Karpas-422 (cell line): ENCODE measurements around the gene THOC5. TPM values are rescaled to one million over a fixed set of nuclear protein-coding genes. Genes with fewer than 3 reads are reported as not detected.
A peak's percentile ranks its signal among the peaks of the same experiment; 100 is the strongest.
"Not testable (repeated sequence)": the region's sequence is repeated elsewhere in the genome, so short reads cannot be mapped to it uniquely, and the experiment has no call there.

ENCODE experiments used
- DNase-seq: peaks from one replicate; pipeline ENCODE4 v3.0.0-alpha.2; 2015
- H2AFZ ChIP-seq: fragments of 200-600 bp; sonication (generic); 2 replicates; pipeline ENCODE4 v1.6.1; 2014; ENCODE audit warnings: antibody characterized with exemption, low read length, mixed read lengths
- H3K27ac ChIP-seq: fragments of 200-600 bp; sonication (generic); 2 replicates; pipeline ENCODE4 v1.5.1; 2014; ENCODE audit warnings: mild to moderate bottlenecking, low read length, moderate library complexity
- H3K27me3 ChIP-seq: fragments of 200-600 bp; sonication (generic); 2 replicates; pipeline ENCODE4 v1.6.1; 2014; ENCODE audit warnings: low read length, mixed read lengths
- H3K36me3 ChIP-seq: fragments of 200-600 bp; sonication (generic); 2 replicates; pipeline ENCODE4 v1.6.1; 2014; ENCODE audit warnings: low read length, mixed read lengths; ENCODE audit not compliant: insufficient read depth
- H3K4me1 ChIP-seq: fragments of 200-600 bp; sonication (generic); 2 replicates; pipeline ENCODE4 v1.6.1; 2014; ENCODE audit warnings: mild to moderate bottlenecking, low read length, mixed read lengths
- H3K4me2 ChIP-seq: fragments of 200-600 bp; sonication (generic); 2 replicates; pipeline ENCODE4 v1.6.1; 2014; ENCODE audit warnings: low read length, low read depth, mild to moderate bottlenecking; ENCODE audit not compliant: poor library complexity, severe bottlenecking
- H3K4me3 ChIP-seq: fragments of 200-600 bp; sonication (generic); 2 replicates; pipeline ENCODE4 v1.5.1; 2014; ENCODE audit warnings: mild to moderate bottlenecking, antibody characterized with exemption, low read length, mixed read lengths
- H3K79me2 ChIP-seq: fragments of 200-600 bp; sonication (generic); 2 replicates; pipeline ENCODE4 v1.6.1; 2014; ENCODE audit warnings: mild to moderate bottlenecking, low read length, mixed read lengths
- H3K9ac ChIP-seq: fragments of 200-600 bp; sonication (generic); 2 replicates; pipeline ENCODE4 v1.6.0; 2014; ENCODE audit warnings: low read length
- H3K9me2 ChIP-seq: fragments of 200-600 bp; sonication (generic), shearing (Covaris generic); replicated peaks from 2 replicates; pipeline ENCODE4 v1.6.0; 2014; ENCODE audit warnings: mild to moderate bottlenecking, low read length, moderate library complexity; ENCODE audit not compliant: insufficient read depth
- H3K9me3 ChIP-seq: fragments of 300-700, 200-600 bp; sonication (generic); 2 replicates; pipeline ENCODE4 v1.6.1; 2014; ENCODE audit warnings: low read length, mixed read lengths
- H4K20me1 ChIP-seq: fragments of 200-600 bp; sonication (generic); 2 replicates; pipeline ENCODE4 v1.6.1; 2014; ENCODE audit warnings: mild to moderate bottlenecking, antibody characterized with exemption, low read length, low read depth; ENCODE audit not compliant: insufficient read depth
- total RNA-seq: library from RNA; depleted of rRNA; stranded (reverse); fragments of >200 nt; shearing (Covaris generic); gene quantifications from 2 replicates; pipeline ENCODE4 v1.2.3, GENCODE V29; 2014; ENCODE audit warnings: low replicate concordance

THOC5 gene
- total RNA-seq, 1 experiment from 2014 or later = 54.0 TPM

DNA sequence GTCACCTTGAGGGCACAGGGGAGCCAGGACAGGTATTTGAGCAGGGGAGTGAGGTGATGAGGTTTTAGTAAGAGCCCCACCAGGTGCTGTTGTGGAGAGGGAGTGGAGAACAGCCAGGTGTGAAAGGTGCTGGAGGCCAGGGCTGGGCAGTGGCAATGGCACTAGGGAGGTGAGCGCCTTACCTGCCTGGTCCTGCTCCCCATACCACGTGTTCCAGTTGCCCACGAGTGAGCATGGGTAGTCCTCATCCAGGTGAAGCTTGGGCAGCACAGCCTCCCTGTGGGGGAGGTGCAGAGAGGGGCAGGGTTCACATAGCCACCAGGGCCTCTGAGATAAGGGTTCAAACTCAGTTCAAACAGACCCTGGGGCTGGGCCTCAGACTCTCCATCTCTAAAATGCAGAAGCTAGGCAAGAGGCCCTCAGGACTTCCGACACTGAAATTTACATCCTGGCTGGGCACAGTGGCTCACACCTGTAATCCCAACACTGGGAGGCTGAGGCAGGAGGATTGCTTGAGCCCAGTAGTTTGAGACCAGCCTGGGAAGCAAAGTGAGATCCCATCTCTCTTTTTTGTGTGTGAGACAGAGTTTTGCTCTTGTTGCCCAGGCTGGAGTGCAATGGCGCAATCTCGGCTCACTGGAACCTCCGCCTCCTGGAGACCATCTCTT lies 15.6 kb upstream of the THOC5 start:
- Histone ChIP-seq H3K27me3 (no peaks in the 10 kb centered on the region), H3K9me2 (no peaks in the 10 kb centered on the region), H3K9ac (no peak overlapping the region), H3K79me2 (no peaks in the 10 kb centered on the region), H4K20me1 (no peaks in the 10 kb centered on the region), H3K4me3 (no peak overlapping the region), H3K36me3 (peaks cover 4% of the 10 kb centered on the region; the same call in 1 of the 2 replicates), H3K4me1 (no peaks in the 10 kb centered on the region), H3K4me2 (no peak overlapping the region), H3K27ac (no peak overlapping the region), H2AFZ (no peak overlapping the region), H3K9me3 (no peaks in the 10 kb centered on the region)
- no peak for DNase-seq

DNA sequence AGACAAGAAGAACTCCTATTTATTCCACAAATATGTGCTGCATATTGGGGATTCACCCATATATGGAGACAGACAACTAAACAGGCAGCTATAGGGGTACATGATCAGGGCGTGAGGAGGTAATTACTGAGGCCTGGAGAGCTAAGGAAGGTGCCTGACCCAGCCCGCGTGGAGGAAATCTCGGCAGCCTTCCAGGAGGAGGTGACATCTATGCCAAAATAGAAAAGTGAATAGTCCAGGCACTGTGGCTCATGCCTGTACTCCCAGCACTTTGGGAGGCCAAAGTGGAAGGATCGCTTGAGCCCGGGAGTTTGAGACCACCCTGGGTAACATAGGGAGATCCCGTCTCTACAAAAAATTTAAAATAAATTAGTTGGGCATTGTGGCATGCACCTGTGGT lies 13.8 kb upstream of the THOC5 start:
- no peak overlapping the region for H3K9ac ChIP-seq
- H3K4me3 ChIP-seq = no peak overlapping the region
- H3K9me3 ChIP-seq = no peaks in the 10 kb centered on the region
- no peak for DNase-seq
- H3K79me2 ChIP-seq = no peaks in the 10 kb centered on the region
- H4K20me1 ChIP-seq = no peaks in the 10 kb centered on the region
- no peaks in the 10 kb centered on the region for H3K4me1 ChIP-seq
- H3K36me3 ChIP-seq = peaks cover 4% of the 10 kb centered on the region; the same call in 1 of the 2 replicates
- no peaks in the 10 kb centered on the region for H3K9me2 ChIP-seq
- no peak overlapping the region for H3K4me2 ChIP-seq
- no peak overlapping the region for H3K27ac ChIP-seq
- H3K27me3 ChIP-seq = no peaks in the 10 kb centered on the region
- no peak overlapping the region for H2AFZ ChIP-seq

DNA sequence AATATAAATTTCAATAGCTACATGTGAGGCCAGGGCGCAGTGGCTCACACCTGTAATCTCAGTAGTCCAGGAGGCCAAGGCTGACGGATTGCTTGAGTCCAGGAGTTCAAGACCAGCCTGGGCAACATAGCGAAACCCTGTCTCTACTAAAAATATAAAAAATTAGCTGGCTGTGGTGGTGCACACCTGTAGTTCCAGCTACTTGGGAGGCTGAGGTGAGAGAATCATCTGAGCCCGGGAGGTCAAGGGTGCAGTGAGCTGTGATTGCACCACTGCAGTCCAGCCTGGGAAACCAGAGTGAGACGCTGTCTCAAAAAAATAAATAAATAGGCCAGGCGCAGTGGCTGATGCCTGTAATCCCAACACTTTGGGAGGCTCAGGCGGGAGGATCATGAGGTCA lies 13.0 kb upstream of the THOC5 start:
- H4K20me1 ChIP-seq, DNase-seq, H3K27me3 ChIP-seq, H2AFZ ChIP-seq, H3K27ac ChIP-seq, H3K9me3 ChIP-seq, H3K4me3 ChIP-seq, H3K4me2 ChIP-seq, H3K79me2 ChIP-seq, H3K9me2 ChIP-seq, H3K36me3 ChIP-seq, H3K9ac ChIP-seq, H3K4me1 ChIP-seq: not testable (repeated sequence)

DNA sequence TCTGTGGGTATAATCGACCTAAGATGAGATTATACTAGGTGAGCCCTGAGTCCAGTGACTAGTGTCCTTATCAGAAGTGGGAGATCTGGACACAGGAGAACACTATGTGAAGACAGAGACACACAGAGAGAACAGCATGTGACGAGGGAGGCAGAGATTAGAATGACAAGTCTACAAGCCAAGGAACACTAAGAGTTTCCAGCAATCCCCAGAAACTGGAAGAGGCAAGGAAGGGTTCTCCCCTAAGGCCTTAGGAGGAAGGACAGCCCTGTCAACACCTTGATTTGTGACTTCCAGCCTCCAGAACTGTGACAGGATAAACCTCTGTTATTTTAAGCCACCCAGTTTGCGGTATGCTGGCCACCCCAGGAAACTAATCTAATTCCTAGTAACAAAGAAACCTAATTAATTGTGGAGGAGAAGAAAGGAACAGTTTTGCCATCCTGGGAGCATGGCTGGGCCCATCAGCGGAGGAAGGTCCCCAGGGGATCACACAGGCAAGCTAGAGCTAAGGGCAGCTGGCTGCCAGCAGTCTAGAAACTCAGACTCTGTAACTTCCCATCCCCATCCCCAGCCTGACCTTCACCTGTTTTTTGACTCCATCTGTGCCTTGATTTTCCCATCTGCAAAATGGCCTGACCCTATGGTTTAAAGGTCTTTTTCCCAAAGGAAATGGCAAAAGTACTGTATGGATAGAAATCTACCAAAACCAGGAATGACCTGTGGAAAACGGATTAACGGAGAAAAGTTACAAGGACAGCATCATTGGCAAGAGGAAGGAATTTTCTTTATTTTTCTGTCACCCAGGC lies 10.3 kb upstream of the THOC5 start:
- no peaks in the 10 kb centered on the region for H3K4me1 ChIP-seq
- H2AFZ ChIP-seq = no peak overlapping the region
- no peak for DNase-seq
- H3K9me2 ChIP-seq = no peaks in the 10 kb centered on the region
- no peaks in the 10 kb centered on the region for H4K20me1 ChIP-seq
- H3K9me3 ChIP-seq = no peaks in the 10 kb centered on the region
- H3K27me3 ChIP-seq = no peaks in the 10 kb centered on the region
- H3K4me2 ChIP-seq = no peak overlapping the region
- no peak overlapping the region for H3K27ac ChIP-seq
- peaks cover 12% of the 10 kb centered on the region for H3K36me3 ChIP-seq
- H3K79me2 ChIP-seq = no peaks in the 10 kb centered on the region
- no peak overlapping the region for H3K9ac ChIP-seq
- H3K4me3 ChIP-seq = no peak overlapping the region

DNA sequence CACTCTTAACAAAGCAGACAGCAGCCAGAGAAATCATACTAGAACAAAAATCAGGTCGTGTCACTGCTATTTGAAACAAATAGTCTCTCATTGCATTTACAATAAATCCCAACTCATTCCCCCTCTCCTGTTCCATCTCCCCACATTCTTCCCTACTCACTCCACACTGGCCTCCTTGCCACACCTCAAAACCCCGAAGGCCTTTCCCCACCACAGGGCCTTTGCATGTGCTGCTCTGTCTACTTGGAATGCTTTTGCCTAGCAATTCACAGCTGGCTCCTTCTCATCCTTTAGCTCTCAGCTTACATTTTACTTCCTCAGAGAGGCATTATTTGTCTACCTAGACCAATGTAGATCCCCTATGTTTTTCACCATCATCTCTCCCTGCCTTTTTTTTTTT lies 6.3 kb upstream of the THOC5 start:
- Histone ChIP-seq H3K36me3 (peaks cover 15% of the 10 kb centered on the region), H3K4me3 (no peak overlapping the region), H3K9me3 (no peaks in the 10 kb centered on the region), H3K79me2 (no peaks in the 10 kb centered on the region), H3K9ac (no peak overlapping the region), H2AFZ (no peak overlapping the region), H3K4me1 (0 out of 2 replicates have a peak, but pooled peaks cover under 1% of the 10 kb centered on the region), H3K9me2 (no peaks in the 10 kb centered on the region), H4K20me1 (no peaks in the 10 kb centered on the region), H3K27ac (no peak overlapping the region), H3K4me2 (no peak overlapping the region), H3K27me3 (no peaks in the 10 kb centered on the region)
- DNase-seq = no peak

DNA sequence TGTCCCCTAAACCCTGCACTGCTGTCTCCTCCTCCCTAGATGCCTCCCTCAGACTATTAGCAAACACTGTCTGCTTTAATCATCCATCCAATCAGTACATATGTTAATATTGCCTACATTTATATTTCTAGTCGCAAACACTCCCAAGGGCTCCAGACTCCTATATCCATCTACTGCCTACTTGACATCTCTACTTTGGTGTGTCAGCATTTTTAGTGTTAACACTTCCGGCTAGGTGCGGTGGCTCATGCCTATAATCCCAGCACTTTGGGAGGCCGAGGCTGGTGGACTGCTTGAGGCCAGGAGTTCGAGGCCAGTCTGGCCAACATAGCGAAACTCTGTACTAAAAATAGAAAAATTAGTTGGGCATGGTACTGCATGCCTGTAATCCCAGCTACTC lies 5.5 kb upstream of the THOC5 start:
- H4K20me1 ChIP-seq = no peaks in the 10 kb centered on the region
- no peak overlapping the region for H3K9ac ChIP-seq
- H3K27me3 ChIP-seq = no peaks in the 10 kb centered on the region
- H3K27ac ChIP-seq = no peak overlapping the region
- no peaks in the 10 kb centered on the region for H3K79me2 ChIP-seq
- H3K4me1 ChIP-seq = peaks cover 8% of the 10 kb centered on the region
- H3K36me3 ChIP-seq = peaks cover 15% of the 10 kb centered on the region
- no peaks in the 10 kb centered on the region for H3K9me2 ChIP-seq
- DNase-seq = no peak
- no peak overlapping the region for H3K4me2 ChIP-seq
- no peaks in the 10 kb centered on the region for H3K9me3 ChIP-seq
- H2AFZ ChIP-seq = no peak overlapping the region
- H3K4me3 ChIP-seq = no peak overlapping the region

DNA sequence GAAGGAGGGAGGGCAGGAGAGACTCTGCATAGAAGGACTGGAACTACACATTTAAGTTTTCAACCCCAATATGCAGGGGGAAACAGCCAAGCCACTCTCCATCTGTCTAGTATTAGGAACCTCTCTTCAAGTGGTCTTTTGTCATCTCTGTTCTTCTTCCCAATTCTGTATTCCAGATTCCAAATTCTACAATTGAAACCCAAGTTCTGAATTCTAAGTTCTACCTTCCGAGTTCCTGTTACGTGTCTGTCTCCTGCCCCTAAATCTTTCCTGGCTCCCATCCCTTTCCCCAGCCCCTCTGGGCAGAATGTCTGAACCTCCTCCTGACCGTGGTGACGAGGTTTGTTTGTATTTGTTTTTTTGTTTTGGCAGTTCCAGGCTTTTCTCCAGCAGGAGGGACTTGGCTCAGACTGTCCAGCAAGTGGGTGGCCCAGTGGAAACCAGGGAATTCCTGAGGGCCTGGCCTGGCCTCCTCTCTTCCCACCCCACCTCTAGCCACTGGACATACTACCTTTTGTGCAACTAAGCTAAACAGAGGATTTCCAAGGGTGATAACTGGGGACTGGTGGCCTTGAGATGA lies 1.6 kb upstream of the THOC5 start:
- Histone ChIP-seq H3K4me3 (no peak overlapping the region), H3K9me2 (no peaks in the 10 kb centered on the region), H3K36me3 (peaks cover 7% of the 10 kb centered on the region; the same call in 1 of the 2 replicates), H3K9me3 (no peaks in the 10 kb centered on the region), H3K27ac (no peak overlapping the region), H3K4me1 (peaks cover 11% of the 10 kb centered on the region), H4K20me1 (no peaks in the 10 kb centered on the region), H3K9ac (0 out of 2 replicates have a peak overlapping the region, but pooled peaks have one; percentile 84), H3K4me2 (no peak overlapping the region), H2AFZ (no peak overlapping the region), H3K79me2 (peaks cover 23% of the 10 kb centered on the region), H3K27me3 (no peaks in the 10 kb centered on the region)
- no peak for DNase-seq

DNA sequence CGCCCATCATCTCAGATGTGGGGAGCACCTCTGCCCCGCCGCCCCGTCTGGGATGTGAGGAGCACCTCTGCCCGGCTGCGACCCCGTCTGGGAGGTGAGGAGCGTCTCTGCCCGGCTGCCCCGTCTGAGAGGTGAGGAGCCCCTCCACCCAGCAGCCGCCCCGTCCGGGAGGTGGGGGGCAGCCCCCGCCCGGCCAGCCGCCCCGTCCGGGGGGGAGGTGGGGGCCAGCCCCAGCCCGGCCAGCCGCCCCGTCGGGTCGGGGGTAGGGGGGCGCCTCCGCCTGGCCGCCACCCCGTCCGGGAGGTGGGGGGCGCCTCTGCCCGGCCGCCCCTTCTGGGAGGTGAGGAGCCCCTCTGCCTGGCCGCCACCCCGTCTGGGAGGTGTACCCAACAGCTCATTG lies 1.2 kb downstream of the THOC5 start:
- H4K20me1 ChIP-seq, H3K27ac ChIP-seq, H3K9me3 ChIP-seq, H3K27me3 ChIP-seq, DNase-seq, H3K9me2 ChIP-seq, H2AFZ ChIP-seq: not testable (repeated sequence)
- Histone ChIP-seq H3K9ac (0 out of 2 replicates have a peak overlapping the region, but pooled peaks have one; percentile 84), H3K4me1 (peaks cover 11% of the 10 kb centered on the region), H3K4me3 (peak overlapping the region; percentile 86), H3K4me2 (peak overlapping the region; percentile 88), H3K36me3 (peaks cover 11% of the 10 kb centered on the region), H3K79me2 (peaks cover 30% of the 10 kb centered on the region)
